Ascending aorta (tissue), 2 donors: ENCODE results near the gene P2RX7. TPM values are rescaled to one million over a fixed set of nuclear protein-coding genes. Genes with fewer than 3 reads are reported as not detected.

ENCODE experiments used
- DNase-seq, 2 donors: peaks; one replicate each; pipeline ENCODE4 v3.0.0-alpha.2; 2019; ENCODE audit warnings: low spot score in 2 of 2
- H3K27ac ChIP-seq, 2 donors: fragments of 200-600 bp; sonication (generic); one replicate each; pipeline ENCODE4 v1.5.1; 2016 to 2017; ENCODE audit warnings: mild to moderate bottlenecking in 1 of 2
- H3K27me3 ChIP-seq: fragments of 200-600 bp; sonication (generic); one replicate; pipeline ENCODE4 v1.5.1; 2017
- H3K36me3 ChIP-seq, 2 donors: fragments of 200-600 bp; sonication (generic); one replicate each; pipeline ENCODE4 v1.5.1; 2016
- H3K4me1 ChIP-seq, 2 donors: fragments of 200-600 bp; sonication (generic); one replicate each; pipeline ENCODE4 v1.5.1; 2016 to 2017; ENCODE audit warnings: mild to moderate bottlenecking in 1 of 2
- H3K4me3 ChIP-seq, 2 donors: fragments of 200-600 bp; sonication (generic); one replicate each; pipeline ENCODE4 v1.5.1; 2016 to 2017; ENCODE audit warnings: mild to moderate bottlenecking in 1 of 2
- H3K9me3 ChIP-seq, 2 donors: fragments of 200-600 bp; sonication (generic); one replicate each; pipeline ENCODE4 v1.5.1; 2016
- intact Hi-C: fragments of 100-400 bp; cut with DNase I; formaldehyde crosslinking; loops from one replicate; pipeline ENCODE4 v1.15.1; 2023
- total RNA-seq: library from RNA; depleted of rRNA; stranded (reverse); fragments of >200 nt; gene quantifications from one replicate; pipeline ENCODE4 v1.1.0, GENCODE V29; 2016
- TF ChIP-seq, protein P1 (sequence below), 3 experiments: fragments of 200-600 bp in 2 of 3; fragments of 450-650 bp in 1 of 3; sonication (generic) in 2 of 3; IDR thresholded peaks; one replicate each; pipeline ENCODE4 v1.5.1; 2016 to 2019; ENCODE audit warnings: antibody characterized with exemption in 3 of 3, mild to moderate bottlenecking in 1 of 3, moderate library complexity in 1 of 3

The P2RX7 gene
- 1.1 TPM for total RNA-seq

DNA sequence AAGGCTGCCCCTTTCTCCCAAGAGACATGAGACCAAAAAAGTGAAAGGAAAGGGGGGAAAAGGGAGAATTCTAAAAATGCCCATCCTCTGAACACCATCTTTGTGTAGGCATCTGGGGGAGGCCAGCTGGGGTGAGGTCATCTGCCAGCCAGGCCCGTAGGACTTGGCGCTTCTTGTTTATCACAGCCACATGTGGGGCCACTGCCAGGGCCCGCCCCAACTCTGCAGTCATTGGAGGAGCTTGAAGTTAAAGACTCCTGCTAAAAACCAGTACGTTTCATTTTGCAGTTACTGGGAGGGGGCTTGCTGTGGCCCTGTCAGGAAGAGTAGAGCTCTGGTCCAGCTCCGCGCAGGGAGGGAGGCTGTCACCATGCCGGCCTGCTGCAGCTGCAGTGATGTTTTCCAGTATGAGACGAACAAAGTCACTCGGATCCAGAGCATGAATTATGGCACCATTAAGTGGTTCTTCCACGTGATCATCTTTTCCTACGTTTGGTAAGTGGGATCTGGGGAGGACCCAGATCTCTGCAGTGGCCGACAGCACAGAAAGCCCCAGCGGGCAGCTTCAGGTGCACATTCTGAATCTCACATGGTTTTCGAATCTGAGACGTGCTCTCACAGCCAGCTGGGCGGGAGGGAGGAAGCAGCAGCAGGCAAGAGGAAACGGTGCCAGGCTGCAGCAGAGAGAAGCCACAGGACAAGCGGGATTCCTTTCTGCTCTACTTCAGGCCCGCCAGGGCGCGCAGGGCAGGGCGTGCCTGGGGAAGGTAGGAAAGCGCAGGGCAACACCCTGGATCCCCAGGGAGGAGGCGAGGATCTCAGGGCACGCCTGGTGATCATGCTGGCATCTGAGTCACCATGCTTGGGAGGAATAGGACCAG lies at the start of gene P2RX7:
Gene P2RX7 (plus strand): TSS at position 276 of the 881 bp plus-strand sequence. CDS start 95 bp downstream, at position 371.
- Histone ChIP-seq H3K27ac (peak within 1 kb of the TSS in 1 of 2 donors; percentile 35), H3K36me3 (no peaks in the 10 kb centered on the region)
- intact Hi-C loops: no loop called here

DNA sequence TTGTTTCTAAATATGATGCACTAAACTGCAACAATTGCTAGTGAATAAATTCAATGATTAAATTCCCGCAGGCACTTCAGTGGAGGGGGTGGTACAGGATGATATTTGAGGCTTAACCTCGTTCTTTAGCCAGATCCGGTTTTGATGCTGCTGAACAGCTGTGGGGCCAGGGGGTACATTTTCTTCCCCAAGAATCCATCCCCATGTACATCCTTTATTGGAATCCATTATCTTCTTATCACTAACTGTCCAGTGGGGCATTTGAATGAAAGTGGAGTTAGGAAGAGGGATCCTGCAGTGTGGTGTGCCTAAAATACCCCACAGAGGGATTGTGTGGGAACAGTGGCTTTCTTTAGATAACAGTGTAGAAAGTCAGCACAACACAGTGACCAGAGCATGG lies 48.4 kb upstream of the P2RX7 start:
- DNase-seq: no peak
- H3K27ac ChIP-seq: no peak overlapping the region
- no peaks in the 10 kb centered on the region for H3K4me1 ChIP-seq
- no peaks in the 10 kb centered on the region for H3K36me3 ChIP-seq
- TF ChIP-seq, protein P1, sequence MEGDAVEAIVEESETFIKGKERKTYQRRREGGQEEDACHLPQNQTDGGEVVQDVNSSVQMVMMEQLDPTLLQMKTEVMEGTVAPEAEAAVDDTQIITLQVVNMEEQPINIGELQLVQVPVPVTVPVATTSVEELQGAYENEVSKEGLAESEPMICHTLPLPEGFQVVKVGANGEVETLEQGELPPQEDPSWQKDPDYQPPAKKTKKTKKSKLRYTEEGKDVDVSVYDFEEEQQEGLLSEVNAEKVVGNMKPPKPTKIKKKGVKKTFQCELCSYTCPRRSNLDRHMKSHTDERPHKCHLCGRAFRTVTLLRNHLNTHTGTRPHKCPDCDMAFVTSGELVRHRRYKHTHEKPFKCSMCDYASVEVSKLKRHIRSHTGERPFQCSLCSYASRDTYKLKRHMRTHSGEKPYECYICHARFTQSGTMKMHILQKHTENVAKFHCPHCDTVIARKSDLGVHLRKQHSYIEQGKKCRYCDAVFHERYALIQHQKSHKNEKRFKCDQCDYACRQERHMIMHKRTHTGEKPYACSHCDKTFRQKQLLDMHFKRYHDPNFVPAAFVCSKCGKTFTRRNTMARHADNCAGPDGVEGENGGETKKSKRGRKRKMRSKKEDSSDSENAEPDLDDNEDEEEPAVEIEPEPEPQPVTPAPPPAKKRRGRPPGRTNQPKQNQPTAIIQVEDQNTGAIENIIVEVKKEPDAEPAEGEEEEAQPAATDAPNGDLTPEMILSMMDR (IDR thresholded peaks at IDR 0.05): no peak
- intact Hi-C loops: no loop called here
- no peaks in the 10 kb centered on the region for H3K9me3 ChIP-seq
- H3K4me3 ChIP-seq: no peak overlapping the region
- H3K27me3 ChIP-seq: no peaks in the 10 kb centered on the region

More for the DNA sequence above, at the start of gene P2RX7:
- peak within 1 kb of the TSS; percentile 59 to 63 for H3K4me3 ChIP-seq
- DNase-seq: peak; percentile 35 to 80
- H3K9me3 ChIP-seq: no peaks in the 10 kb centered on the region
- H3K27me3 ChIP-seq: no peaks in the 10 kb centered on the region
- TF ChIP-seq, protein P1 (IDR thresholded peaks at IDR 0.05): no peak
- no peaks in the 10 kb centered on the region for H3K4me1 ChIP-seq

DNA sequence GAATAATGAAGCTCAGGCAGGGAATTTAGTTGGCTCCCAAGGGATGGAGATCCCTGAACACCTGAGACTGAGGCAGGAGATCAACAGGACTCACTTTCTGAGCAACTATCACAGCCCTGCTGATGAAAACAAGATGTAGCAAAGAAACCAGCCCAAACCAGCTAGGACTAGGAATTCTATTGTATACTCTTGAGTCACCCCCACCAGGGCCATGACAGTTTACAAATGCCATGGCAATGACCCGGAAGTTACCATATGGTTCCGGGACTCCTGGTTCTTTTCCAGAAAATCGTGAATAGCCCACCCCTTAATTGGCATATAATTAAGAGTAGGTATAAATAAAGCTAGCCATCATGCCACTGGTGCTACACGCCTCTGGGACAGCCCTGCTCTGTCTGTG lies 47.6 kb upstream of the P2RX7 start:
- intact Hi-C loops: no loop called here
- DNase-seq: no peak

DNA sequence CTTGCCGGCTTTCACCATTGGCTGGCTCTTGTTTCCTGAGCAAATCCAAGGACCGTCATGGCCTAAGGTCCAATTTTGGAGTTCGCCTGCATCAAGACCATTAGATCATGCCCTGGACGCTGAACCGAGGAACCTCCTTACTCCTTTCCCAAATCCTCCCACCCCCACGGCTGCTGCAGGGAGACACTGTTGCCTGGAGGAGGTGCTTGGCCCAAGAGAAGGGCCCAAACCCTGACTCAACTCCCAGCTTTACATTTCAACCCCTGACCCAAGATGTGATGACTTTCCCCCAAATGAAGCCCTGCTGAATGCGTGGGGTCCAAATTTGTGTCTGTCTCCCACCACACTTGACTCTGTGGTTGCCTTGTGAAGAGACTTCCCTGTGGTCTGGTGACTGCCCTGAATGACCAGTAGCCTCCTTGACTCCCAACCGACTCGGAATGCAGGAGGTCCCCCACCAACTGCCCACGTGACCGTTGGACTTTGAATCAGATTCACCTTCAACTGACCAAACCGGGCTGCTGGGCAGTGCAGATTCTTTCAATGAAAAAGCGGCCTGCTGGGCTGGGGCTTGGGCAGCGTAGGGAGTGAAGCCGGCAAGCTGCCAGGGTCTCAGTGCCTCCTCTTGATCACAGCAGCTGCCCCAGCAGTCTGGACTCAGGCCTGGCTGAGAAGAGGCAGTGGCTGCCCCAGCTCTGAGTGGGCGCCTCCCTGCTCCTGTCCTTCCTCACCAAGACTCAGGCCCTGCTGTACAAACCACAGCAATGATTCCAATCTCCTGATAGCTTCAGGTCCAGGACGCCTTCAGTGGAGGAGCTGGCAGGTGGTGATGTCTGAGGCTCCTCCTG lies 46.9 kb upstream of the P2RX7 start:
- intact Hi-C loops: no loop called here
- Histone ChIP-seq H3K27ac (no peak overlapping the region), H3K36me3 (no peaks in the 10 kb centered on the region), H3K4me3 (no peak overlapping the region), H3K27me3 (no peaks in the 10 kb centered on the region), H3K4me1 (no peaks in the 10 kb centered on the region), H3K9me3 (no peaks in the 10 kb centered on the region)
- TF ChIP-seq, protein P1 (IDR thresholded peaks at IDR 0.05): no peak
- DNase-seq: no peak

More for the DNA sequence above, 47.6 kb upstream of the P2RX7 start:
- H3K27me3 ChIP-seq: no peaks in the 10 kb centered on the region
- H3K9me3 ChIP-seq: no peaks in the 10 kb centered on the region
- no peaks in the 10 kb centered on the region for H3K4me1 ChIP-seq
- H3K36me3 ChIP-seq: no peaks in the 10 kb centered on the region
- H3K27ac ChIP-seq: no peak overlapping the region
- TF ChIP-seq, protein P1 (IDR thresholded peaks at IDR 0.05): no peak
- H3K4me3 ChIP-seq: no peak overlapping the region

DNA sequence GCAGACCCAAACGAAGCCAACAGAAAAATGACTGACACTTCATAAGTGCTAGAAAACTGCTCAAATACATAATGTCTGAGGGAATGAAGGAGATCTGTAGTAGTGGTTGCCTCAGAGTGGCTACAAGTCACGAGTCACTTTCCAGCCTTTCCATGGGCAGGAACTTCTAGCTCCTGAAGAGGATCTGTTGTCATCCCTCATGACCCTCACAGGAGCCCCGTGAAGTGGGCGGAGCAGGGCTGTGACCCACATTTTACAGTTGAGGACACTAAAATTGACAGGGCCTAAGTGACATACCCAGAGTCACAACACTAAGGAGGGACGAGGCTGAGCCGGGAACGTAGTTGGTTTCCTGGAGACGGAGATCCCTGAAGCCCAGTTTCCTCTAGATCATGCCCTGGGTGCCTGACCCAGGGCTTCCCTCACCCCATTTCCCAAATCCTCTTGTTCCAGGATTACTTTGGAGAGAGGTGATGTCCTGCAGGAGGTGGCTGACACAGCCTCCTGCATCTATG lies 45.8 kb upstream of the P2RX7 start:
- TF ChIP-seq, protein P1 (IDR thresholded peaks at IDR 0.05): no peak

More for the DNA sequence above, 45.8 kb upstream of the P2RX7 start:
- Histone ChIP-seq H3K36me3 (no peaks in the 10 kb centered on the region), H3K4me3 (no peak overlapping the region), H3K4me1 (no peaks in the 10 kb centered on the region), H3K9me3 (no peaks in the 10 kb centered on the region), H3K27me3 (no peaks in the 10 kb centered on the region), H3K27ac (no peak overlapping the region)
- intact Hi-C loops: no loop called here
- no peak for DNase-seq
